GM12801 (cell line): ENCODE data around the gene MAP4.

Experiments
- CTCF ChIP-seq: IDR thresholded peaks from one replicate; pipeline ENCODE4 v1.5.1; 2011; ENCODE audit warnings: control low read depth; ENCODE audit not compliant: insufficient read length; ENCODE audit errors: extremely low read depth

The MAP4 gene, protein sequence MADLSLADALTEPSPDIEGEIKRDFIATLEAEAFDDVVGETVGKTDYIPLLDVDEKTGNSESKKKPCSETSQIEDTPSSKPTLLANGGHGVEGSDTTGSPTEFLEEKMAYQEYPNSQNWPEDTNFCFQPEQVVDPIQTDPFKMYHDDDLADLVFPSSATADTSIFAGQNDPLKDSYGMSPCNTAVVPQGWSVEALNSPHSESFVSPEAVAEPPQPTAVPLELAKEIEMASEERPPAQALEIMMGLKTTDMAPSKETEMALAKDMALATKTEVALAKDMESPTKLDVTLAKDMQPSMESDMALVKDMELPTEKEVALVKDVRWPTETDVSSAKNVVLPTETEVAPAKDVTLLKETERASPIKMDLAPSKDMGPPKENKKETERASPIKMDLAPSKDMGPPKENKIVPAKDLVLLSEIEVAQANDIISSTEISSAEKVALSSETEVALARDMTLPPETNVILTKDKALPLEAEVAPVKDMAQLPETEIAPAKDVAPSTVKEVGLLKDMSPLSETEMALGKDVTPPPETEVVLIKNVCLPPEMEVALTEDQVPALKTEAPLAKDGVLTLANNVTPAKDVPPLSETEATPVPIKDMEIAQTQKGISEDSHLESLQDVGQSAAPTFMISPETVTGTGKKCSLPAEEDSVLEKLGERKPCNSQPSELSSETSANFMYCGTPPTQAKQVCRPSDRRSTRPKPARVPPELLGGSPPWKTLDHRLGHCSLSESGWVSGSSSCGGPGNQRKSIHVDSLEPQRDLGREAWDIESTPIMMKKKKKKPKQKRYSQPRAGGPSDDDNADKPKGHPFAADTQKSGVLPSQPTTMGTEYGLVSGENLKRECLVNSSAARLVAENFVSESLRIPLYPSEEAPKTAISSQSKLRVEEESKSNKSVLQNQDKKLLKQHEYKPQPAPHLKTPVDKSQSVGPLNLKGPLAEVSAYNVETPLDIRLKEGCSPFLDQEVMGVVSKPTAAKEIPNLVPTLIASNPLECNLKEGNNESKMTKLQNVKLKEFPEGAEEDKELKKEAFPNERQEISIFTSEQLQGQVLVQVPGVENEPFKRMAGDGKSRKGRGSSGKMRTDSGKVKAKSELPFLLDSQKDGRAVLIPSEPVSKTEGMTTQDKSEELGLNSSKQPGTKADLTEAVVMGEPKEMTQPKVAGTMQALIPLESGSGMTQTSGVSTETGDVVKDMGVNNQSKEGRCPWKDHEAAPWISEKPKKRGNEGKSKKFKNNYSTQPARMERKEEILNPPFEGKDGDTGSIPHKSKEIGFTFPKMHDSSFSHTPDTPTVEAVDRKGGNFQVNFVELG (N-terminal part only)

DNA sequence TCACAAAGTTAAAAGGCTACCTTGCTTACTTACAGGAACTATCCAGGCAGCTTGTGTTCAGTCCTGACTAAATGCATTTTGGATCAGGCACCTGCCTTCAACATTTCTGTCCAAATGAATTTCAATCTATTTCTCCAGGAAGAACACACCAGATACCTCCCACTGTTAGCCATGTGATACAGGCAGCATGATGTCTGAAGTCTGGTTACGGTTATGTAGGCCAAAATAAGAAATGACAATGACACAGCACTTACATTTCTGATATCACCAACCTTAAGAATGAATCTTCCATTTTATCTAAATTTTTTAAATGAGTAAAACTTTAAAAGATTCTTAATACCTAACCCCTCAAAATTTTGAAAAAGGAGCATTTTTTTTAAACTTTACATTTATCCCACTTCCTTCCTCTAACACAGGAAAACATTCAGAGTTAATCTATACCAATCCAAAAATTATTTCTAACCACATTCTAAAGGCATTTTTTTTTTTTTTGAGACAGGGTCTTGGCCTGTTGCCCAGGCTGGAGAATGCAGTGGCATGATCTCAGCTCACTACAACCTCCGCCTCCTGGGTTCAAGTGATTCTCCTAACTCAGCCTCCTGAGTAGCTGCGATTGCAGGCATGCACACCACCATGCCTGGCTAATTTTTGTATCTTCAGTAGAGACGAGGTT lies at the start of gene MAP4:
TSS of gene MAP4 (minus strand) at position 116 of the 673 bp plus-strand sequence. CDS start 17,556 bp downstream, outside the sequence.
- no peak for TF ChIP-seq CTCF

- no peak for TF ChIP-seq CTCF
These were observed 48.8 kb upstream of the MAP4 start for GRCh38 chr3:48065035-48065434.

GRCh38 chr3:48064292-48064829 lies 48.1 kb upstream of the MAP4 start:
- TF ChIP-seq CTCF = no peak

DNA sequence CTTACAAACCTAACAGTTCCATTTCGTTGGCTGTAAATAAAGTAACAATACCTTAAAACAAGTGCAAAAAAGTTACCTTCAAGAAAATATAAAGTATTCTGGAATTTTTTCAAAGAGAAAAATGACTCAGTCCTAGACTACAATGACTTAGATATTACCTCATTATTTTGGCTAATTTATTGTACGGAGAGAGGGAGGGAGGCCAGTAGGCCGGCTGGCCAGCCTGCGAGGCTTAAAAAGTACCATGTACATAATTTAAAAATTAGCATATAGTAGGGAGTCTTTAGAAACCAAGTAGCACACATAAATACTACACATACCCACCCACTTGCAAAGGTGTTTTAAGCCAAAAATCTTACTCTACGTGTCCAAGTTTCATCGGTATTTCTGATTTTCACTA lies 41.9 kb upstream of the MAP4 start:
- no peak for TF ChIP-seq CTCF

DNA sequence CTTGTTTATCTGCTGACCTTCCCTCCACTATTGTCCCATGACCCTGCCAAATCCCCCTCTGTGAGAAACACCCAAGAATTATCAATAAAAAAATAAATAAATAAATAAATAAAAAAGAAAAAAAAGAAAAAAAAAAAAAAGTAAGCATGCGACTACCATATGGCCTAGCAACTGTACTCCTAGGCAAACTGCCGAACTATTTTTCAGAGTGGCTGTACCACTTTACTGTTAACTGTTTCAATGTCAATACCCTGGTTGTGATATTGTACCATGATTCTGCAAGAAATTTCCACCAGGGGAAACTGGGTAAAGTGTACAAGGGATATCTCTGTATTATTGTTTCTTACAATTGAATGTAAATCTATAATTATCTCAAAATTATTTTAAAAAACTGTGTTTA lies 41.3 kb upstream of the MAP4 start:
- no peak for TF ChIP-seq CTCF

DNA sequence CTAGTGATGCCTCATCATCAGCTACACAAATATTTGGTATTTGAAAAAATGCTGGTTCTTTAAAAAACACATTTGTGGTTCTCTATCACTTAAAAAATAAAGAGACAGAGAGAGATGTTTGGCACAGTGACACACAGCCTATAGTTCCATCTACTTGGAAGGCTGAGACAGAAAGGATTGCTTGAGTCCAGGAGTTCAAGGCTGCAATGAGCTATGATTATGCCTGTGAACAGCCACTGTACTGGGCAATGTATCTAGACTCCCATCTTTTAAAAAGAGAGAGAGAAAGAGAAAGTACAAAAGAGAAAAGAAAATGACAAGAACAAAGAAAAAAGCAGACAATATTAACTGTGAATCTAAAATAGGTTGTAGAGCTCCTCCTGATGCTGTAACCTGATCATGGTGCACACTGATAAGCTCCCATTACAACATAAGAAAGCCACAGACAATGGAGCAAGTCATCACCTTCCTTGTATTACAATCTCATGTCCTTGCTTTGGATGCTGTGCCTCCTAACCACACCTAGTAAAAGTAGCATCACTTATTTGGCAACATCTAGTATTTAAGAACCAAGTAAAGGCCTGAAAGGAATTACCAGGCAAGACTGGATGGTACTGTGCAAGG lies 31.7 kb upstream of the MAP4 start:
- TF ChIP-seq CTCF = no peak
